Thoracic aorta (tissue), 2 donors: Measurements from ENCODE around the gene DLGAP1. TPM values are rescaled to one million over a fixed set of nuclear protein-coding genes. Genes with fewer than 3 reads are reported as not detected.

Experiments used
- ATAC-seq: fragments of 150-250 bp; one replicate; pipeline ENCODE4 v1.8.0; 2017; ENCODE audit warnings: low read depth; ENCODE audit not compliant: insufficient number of reproducible peaks, low FRiP score
- DNase-seq: peaks from one replicate; pipeline ENCODE4 v3.0.0-alpha.2; 2020; ENCODE audit warnings: low spot score
- H3K27ac ChIP-seq, 2 donors: fragments of 200-600 bp; sonication (generic); 1 replicate in 1 of 2; 2 replicates in 1 of 2; pipeline ENCODE4 v1.5.1; 2016; ENCODE audit warnings: mild to moderate bottlenecking in 2 of 2, moderate library complexity in 2 of 2
- H3K27me3 ChIP-seq: fragments of 200-600 bp; sonication (generic); replicated peaks from 2 replicates; pipeline ENCODE4 v1.6.0; 2016; ENCODE audit warnings: mild to moderate bottlenecking; ENCODE audit not compliant: insufficient read depth
- H3K36me3 ChIP-seq: fragments of 200-600 bp; sonication (generic); one replicate; pipeline ENCODE4 v1.5.1; 2016
- H3K4me1 ChIP-seq, 2 donors: fragments of 200-600 bp; sonication (generic); 1 replicate in 1 of 2; 2 replicates in 1 of 2; pipeline versions ENCODE4 v1.5.1 to v1.6.0; 2016; ENCODE audit warnings: low read depth in 2 of 2, mild to moderate bottlenecking in 1 of 2; ENCODE audit not compliant: control insufficient read depth in 1 of 2
- H3K4me3 ChIP-seq: fragments of 200-600 bp; sonication (generic); 2 replicates; pipeline ENCODE4 v1.5.1; 2016; ENCODE audit warnings: mild to moderate bottlenecking
- H3K9me3 ChIP-seq: fragments of 200-600 bp; sonication (generic); 2 replicates; pipeline ENCODE4 v1.5.1; 2016
- total RNA-seq, 2 donors: library from RNA; depleted of rRNA; stranded (reverse); fragments of >200 nt; gene quantifications; one replicate each; pipeline versions ENCODE4 v1.1.0 to v1.2.3, GENCODE V29; 2016
- TF ChIP-seq, protein P1 (sequence below): fragments of 200-600 bp; sonication (generic); IDR thresholded peaks from one replicate; pipeline ENCODE4 v1.5.1; 2019; ENCODE audit warnings: antibody characterized with exemption

Gene DLGAP1
- total RNA-seq, 2 donors from 2014 or later: 7.3 to 19.0 TPM

GRCh38 chr18:3524706-3525105 is 930.4 kb downstream of the DLGAP1 start:
- ATAC-seq (no peak), DNase-seq (no peak)
- Histone ChIP-seq H3K27ac (no peak overlapping the region), H3K27me3 (no peaks in the 10 kb centered on the region), H3K4me3 (no peak overlapping the region), H3K9me3 (no peaks in the 10 kb centered on the region), H3K4me1 (no peaks in the 10 kb centered on the region), H3K36me3 (no peaks in the 10 kb centered on the region)
- TF ChIP-seq, protein P1, sequence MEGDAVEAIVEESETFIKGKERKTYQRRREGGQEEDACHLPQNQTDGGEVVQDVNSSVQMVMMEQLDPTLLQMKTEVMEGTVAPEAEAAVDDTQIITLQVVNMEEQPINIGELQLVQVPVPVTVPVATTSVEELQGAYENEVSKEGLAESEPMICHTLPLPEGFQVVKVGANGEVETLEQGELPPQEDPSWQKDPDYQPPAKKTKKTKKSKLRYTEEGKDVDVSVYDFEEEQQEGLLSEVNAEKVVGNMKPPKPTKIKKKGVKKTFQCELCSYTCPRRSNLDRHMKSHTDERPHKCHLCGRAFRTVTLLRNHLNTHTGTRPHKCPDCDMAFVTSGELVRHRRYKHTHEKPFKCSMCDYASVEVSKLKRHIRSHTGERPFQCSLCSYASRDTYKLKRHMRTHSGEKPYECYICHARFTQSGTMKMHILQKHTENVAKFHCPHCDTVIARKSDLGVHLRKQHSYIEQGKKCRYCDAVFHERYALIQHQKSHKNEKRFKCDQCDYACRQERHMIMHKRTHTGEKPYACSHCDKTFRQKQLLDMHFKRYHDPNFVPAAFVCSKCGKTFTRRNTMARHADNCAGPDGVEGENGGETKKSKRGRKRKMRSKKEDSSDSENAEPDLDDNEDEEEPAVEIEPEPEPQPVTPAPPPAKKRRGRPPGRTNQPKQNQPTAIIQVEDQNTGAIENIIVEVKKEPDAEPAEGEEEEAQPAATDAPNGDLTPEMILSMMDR: no peak

GRCh38 chr18:3520230-3521085 is 934.6 kb downstream of the DLGAP1 start:
- DNase-seq: no peak
- ATAC-seq: no peak
- Histone ChIP-seq H3K36me3 (no peaks in the 10 kb centered on the region), H3K27me3 (no peaks in the 10 kb centered on the region), H3K4me3 (no peak overlapping the region), H3K4me1 (no peaks in the 10 kb centered on the region), H3K9me3 (no peaks in the 10 kb centered on the region), H3K27ac (no peak overlapping the region)
- TF ChIP-seq, protein P1: no peak

DNA sequence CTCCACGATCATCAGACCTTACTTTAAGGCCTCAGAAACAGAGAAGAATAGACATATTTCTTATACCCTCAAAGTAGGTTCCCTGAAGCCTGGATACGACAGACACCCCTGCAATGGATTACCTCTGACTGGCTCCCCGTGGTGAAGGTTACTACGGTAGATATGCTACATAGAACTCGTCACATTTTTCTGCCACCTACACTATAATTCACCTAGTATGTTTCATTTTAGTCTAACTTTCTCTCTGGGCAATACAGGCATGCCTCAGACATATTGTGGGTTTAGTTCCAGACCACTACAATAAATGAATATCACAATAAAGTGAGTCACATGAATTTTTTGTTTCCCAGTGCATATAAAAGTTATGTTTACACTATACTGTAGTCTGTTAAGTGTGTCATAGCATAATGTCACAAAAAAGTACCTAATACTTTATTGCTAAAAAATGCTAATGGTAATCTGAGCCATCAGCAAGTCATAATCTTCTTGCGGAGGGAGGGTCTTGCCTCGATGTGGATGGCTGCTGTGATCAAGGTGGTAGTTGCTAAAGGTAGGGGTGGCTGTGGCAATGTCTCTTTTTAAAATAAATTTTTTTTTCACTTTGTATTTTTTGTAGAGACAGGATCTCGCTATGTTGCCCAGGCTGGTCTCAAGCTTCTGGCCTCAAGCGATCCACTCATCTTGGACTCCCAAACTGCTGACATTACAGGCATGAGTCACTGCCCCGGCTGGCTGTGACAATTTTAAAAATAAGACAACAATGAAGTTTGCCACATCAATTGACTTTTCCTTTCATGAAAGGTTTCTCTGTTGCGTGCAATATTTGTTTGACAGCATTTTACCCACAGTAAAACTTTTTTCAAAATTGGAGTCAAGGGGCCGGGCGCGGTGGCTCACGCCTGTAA is 940.5 kb downstream of the DLGAP1 start:
- Histone ChIP-seq H3K27ac (no peak overlapping the region), H3K4me1 (no peaks in the 10 kb centered on the region), H3K9me3 (no peaks in the 10 kb centered on the region), H3K36me3 (no peaks in the 10 kb centered on the region), H3K27me3 (no peaks in the 10 kb centered on the region), H3K4me3 (no peak overlapping the region)
- DNase-seq (no peak), ATAC-seq (no peak)
- TF ChIP-seq, protein P1: no peak

DNA sequence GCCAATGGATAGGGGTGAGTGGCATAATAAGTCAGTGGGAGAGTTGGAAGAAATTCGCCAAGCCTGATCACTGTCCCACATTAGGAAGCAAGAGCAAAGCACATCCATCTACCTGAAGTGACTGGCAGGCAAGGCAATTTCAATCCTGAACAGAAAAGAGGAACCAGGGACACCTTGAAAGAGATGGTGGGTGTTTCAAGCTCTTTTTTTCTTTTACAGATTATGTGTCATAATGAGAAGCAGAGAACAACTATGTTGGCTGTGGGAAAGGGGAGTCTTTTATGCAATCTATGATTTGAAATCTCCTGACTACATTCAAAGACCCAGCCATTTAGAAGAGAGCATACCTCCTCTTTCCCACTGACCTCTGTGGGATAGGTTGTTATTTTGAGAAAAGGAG is 941.6 kb downstream of the DLGAP1 start:
- no peak overlapping the region for H3K4me3 ChIP-seq
- H3K9me3 ChIP-seq: no peaks in the 10 kb centered on the region
- ATAC-seq: no peak
- TF ChIP-seq, protein P1: no peak
- DNase-seq: no peak
- H3K4me1 ChIP-seq: no peaks in the 10 kb centered on the region
- H3K36me3 ChIP-seq: no peaks in the 10 kb centered on the region
- H3K27ac ChIP-seq: no peak overlapping the region
- H3K27me3 ChIP-seq: no peaks in the 10 kb centered on the region

DNA sequence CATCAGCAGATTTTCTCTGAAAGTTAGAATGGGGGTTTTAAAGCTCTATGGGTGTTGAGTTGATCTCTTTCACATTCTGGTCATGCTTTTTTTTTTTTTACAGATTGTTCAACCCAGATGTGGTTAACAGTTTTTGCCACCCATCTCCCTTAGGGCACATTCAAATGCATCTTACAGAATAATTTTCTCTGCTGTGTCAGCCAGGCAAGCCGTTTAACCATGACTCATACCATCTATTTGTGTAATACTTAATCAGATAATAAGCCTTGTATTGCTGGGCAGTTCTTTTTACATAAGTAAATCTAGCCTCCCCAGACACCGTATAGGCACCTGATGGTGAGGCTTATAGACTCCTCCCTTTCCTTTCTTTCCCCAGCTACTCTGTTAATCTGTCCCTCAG is 943.1 kb downstream of the DLGAP1 start:
- DNase-seq (no peak), ATAC-seq (peak; percentile 53)
- Histone ChIP-seq H3K27ac (no peak overlapping the region), H3K36me3 (no peaks in the 10 kb centered on the region), H3K27me3 (no peaks in the 10 kb centered on the region), H3K4me1 (no peaks in the 10 kb centered on the region), H3K4me3 (no peak overlapping the region), H3K9me3 (no peaks in the 10 kb centered on the region)
- TF ChIP-seq, protein P1: no peak
